ENCODE results near the gene FMNL3.
"Not testable (repeated sequence)": the region's sequence is repeated elsewhere in the genome, so short reads cannot be mapped to it uniquely, and the experiment has no call there.

The FMNL3 gene

GRCh38 chr12:49730568-49731101 lies 23.4 kb upstream of the FMNL3 start:
- no peak for DNase-seq (ENCODE audit: low read depth)
- no peak for TF ChIP-seq CTCF (IDR thresholded peaks at IDR 0.05; ENCODE audit: control insufficient read depth, insufficient read depth, low read depth, low read length, missing control alignments)
- no peak overlapping the region for H3K4me3 ChIP-seq (ENCODE audit: control insufficient read depth, low read depth, low read length)

GRCh38 chr12:49730050-49730449 lies 22.8 kb upstream of the FMNL3 start:
- TF ChIP-seq CTCF (IDR thresholded peaks at IDR 0.05; ENCODE audit: control insufficient read depth, insufficient read depth, low read depth, low read length, missing control alignments): no peak
- no peak overlapping the region for H3K4me3 ChIP-seq (ENCODE audit: control insufficient read depth, low read depth, low read length)
- no peak for DNase-seq (ENCODE audit: low read depth)

- no peak for TF ChIP-seq CTCF (IDR thresholded peaks at IDR 0.05; ENCODE audit: control insufficient read depth, insufficient read depth, low read depth, low read length, missing control alignments)
- H3K4me3 ChIP-seq (ENCODE audit: control insufficient read depth, low read depth, low read length): no peak overlapping the region
- no peak for DNase-seq (ENCODE audit: low read depth)
Measured at GRCh38 chr12:49728446-49728845, 21.2 kb upstream of the FMNL3 start.

GRCh38 chr12:49721355-49721754 lies 14.2 kb upstream of the FMNL3 start:
- not testable (repeated sequence) for DNase-seq (ENCODE audit: low read depth); H3K4me3 ChIP-seq (ENCODE audit: control insufficient read depth, low read depth, low read length)

GRCh38 chr12:49720214-49720613 lies 13.0 kb upstream of the FMNL3 start:
- TF ChIP-seq CTCF (IDR thresholded peaks at IDR 0.05; ENCODE audit: control insufficient read depth, insufficient read depth, low read depth, low read length, missing control alignments): peak; percentile 20
- DNase-seq (ENCODE audit: low read depth): no peak
- H3K4me3 ChIP-seq (ENCODE audit: control insufficient read depth, low read depth, low read length): no peak overlapping the region

- not testable (repeated sequence) for H3K4me3 ChIP-seq (ENCODE audit: control insufficient read depth, low read depth, low read length); DNase-seq (ENCODE audit: low read depth)
Measured at GRCh38 chr12:49717800-49718199, 10.6 kb upstream of the FMNL3 start.

- TF ChIP-seq CTCF (IDR thresholded peaks at IDR 0.05; ENCODE audit: control insufficient read depth, insufficient read depth, low read depth, low read length, missing control alignments): no peak
- DNase-seq (ENCODE audit: low read depth): no peak
- no peak overlapping the region for H3K4me3 ChIP-seq (ENCODE audit: control insufficient read depth, low read depth, low read length)
Measured at GRCh38 chr12:49716553-49716952, 9.3 kb upstream of the FMNL3 start.

GRCh38 chr12:49713952-49714351 lies 6.7 kb upstream of the FMNL3 start:
- not testable (repeated sequence) for DNase-seq (ENCODE audit: low read depth); H3K4me3 ChIP-seq (ENCODE audit: control insufficient read depth, low read depth, low read length)

All from AG09309 (cell line).